Measurements from ENCODE around the gene ANKRD17.
"Not testable (repeated sequence)": the region's sequence is repeated elsewhere in the genome, so short reads cannot be mapped to it uniquely, and the experiment has no call there.

The ANKRD17 gene

DNA sequence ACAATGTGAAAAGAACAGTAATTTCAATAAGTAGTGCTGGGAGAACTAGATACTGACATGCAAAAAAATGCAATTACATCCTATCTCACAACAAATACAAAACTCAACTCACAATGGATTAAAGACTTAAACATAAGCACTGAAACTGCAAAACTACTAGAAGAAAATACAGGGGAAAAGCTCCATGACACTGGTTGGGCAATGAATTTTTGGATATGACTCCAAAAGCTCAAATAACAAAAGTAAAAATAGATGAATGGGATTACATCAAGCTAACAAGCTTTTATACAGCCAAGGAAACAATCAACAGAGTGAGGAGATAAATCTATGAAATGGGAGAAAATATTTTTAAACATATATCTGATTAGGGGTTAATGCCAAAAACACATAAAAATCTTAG, 53.1 kb downstream of the ANKRD17 start:
- no peak for DNase-seq (ENCODE audit: low read depth)

DNA sequence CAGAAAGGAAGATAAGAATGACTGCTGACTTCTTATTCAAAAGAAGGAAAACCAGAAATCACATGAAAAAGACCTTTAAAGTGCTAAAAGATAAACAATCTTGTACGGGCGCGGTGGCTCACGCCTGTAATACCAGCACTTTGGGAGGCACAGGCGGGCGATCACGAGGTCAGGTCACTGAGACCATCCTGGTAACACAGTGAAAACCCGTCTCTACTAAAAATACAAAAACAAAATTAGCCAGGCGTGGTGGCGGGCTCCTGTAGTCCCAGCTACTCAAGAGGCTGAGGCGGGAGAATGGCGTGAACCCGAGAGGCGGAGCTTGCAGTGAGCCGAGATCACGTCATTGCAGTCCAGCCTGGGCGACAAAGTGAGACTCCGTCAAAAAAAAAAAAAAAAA, 54.6 kb downstream of the ANKRD17 start:
- not testable (repeated sequence) for DNase-seq (ENCODE audit: low read depth)

DNA sequence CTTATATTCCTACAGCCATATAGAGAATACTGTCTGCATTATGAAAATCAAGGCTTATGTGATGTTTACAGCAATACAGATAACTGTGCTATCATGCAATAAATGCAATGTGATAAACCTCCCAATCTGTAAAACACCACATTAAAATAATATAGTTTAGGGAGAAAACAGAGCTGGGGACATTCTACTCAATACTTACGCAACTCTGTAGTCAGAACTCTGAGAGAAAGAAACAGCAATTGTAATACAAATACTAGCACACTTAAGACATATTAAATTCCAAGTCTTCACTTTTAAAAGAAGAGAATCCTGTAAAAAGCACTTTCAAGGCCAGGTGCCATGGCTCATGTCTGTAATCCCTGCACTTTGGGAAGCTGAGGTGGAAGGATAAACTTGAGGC, 61.4 kb downstream of the ANKRD17 start:
- DNase-seq (ENCODE audit: low read depth) = no peak

DNA sequence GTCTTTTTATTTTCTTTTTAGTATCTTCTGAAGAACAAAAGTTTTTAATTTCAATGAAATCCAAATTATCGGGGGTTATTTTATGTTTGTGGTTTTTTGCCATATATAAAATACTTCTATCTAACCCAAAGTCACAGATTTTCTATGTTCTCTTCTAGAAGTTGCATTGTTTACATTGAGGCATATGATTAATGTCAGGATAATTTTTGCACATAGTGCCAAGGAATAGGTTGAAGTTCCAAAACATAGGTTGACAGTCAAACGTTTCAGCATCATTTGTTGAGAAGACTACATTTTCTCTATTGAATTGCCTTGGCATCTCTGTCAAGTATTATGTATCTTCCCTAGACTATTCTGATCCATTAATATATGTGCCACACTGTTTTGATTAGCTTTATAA, 64.5 kb downstream of the ANKRD17 start:
- no peak for DNase-seq (ENCODE audit: low read depth)

DNA sequence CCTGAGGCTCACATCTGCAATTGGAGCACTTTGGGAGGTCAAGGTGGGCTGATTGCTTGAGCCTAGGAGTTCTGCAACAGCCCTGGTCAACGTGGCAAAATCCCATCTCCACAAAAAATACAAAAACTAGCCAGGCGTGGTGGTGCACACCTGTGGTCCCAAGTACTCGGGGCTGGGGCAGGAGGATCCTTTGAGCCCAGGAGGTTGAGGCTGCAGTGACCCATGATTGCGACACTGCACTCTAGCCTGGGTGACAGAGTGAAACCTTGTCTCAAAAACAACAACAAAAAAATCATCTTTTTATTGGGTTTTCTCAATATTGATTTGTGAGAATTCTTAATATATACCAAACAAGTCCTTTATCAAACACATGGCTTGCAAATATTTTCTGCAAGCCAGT, 64.9 kb downstream of the ANKRD17 start:
- no peak for DNase-seq (ENCODE audit: low read depth)

DNA sequence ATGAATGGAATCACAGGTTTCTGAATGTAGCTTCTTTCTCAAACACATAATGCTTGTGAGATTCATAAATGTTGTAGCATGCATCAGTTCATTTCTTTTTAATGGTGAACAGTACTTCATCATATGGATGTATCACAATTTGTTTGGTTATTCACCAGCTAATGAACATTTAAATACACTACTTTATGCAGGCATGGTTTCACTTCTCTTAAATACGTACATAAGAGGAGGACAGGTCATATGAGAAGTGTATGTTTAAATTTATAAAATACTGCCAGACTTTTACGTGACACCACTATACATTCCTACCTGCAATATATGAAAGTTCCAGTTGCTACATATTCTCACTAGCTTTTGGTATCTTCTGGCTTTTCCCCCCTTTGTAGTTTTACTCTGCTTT, 65.4 kb downstream of the ANKRD17 start:
- DNase-seq (ENCODE audit: low read depth) = no peak

DNA sequence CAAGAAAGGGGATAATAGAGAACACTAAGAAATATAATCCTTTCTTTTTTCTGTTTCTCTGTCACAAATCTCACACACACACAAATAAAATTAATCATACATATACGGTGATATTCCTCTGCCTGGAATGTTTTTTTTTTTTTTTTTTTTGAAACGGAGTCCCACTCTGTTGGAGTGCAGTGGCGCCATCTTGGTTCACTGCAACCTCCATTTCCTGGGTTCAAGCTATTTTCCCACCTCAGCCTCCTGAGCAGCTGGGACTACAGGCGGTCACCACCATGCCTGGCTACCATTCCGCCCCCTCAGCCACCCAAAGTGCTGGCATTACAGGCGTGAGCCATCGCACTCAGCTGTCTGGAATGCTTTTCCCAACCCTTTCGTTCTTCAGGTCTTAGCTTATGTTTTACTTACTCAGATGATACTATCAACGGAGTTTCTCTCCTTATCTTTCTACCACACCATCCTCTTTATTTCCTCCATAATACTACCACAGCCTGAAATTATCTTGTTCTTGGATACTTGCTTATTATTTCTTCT, 69.3 kb downstream of the ANKRD17 start:
- DNase-seq (ENCODE audit: low read depth) = no peak

DNA sequence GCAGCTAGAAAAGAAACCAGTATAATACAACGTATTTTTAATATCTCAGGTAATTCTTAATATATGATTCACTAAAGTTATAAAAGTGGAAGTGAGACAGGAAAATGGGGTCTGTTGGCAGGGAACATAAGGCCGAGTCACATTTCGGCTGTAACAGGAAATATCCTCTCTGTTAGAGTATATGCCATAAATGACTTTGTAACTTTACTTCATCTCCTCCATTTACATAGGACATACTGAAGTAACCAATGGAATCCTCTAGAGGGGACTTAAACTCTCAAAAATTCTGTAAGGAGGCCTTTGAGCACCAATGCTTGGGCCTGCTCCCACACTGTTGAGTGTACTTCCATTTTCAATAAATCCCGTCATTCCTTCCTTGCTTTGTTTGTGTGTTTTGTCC, 71.3 kb downstream of the ANKRD17 start:
- no peak for DNase-seq (ENCODE audit: low read depth)

DNA sequence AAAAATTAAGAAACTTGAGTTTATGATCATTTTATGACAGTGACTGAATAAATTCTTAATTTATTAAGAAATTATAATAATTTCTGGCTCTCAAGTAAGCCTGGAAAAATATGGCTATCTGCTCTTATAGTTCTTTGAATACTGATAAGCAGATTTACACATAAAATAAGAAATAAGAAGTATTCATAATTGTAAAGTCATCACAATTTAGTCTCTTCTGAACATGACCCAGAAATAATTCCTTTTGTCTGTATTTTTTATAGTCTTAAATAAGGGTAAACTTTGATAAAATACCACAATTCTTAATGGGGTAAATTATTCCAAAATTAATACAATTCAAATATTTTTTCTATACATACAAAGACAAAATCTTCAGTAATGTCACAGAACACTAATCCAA, 72.7 kb downstream of the ANKRD17 start:
- DNase-seq (ENCODE audit: low read depth) = no peak

DNA sequence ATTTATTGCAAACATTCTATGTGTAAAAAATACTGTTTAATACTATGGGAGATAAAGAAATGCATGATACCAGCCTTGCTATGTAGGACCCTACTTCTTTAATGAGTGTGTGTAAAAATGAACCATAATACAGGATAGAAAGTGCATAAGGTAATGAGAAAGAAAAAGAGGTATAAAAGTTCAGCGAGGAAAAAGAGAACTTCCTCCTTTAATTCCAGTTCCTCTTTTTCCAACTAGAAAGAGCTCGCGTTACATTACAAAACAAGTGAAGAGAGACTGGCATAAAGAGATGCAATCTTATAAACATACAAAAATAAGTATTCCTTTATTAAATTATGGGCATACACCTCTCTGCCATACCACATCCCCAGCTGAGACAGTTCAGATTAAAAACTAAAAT, 77.4 kb downstream of the ANKRD17 start:
- no peak for DNase-seq (ENCODE audit: low read depth)

DNA sequence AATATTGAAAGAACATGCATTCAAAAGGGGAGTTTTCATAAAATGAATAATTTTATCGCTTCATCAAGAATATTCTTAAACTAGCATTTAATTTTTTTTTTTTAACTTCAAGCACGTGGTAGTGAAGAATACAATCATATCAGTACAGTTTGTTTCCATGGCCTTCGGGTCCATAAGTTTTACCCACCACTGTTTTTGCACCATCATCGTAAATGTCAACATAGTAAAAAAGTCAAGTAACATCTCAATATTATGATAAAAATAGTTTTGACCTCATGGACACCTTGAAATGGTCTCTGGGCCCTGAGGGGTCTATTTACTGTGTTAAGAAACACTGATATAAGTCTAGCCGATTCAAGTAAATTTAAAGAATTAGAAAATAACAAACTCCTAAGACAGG, 80.2 kb downstream of the ANKRD17 start:
- DNase-seq (ENCODE audit: low read depth) = no peak

DNA sequence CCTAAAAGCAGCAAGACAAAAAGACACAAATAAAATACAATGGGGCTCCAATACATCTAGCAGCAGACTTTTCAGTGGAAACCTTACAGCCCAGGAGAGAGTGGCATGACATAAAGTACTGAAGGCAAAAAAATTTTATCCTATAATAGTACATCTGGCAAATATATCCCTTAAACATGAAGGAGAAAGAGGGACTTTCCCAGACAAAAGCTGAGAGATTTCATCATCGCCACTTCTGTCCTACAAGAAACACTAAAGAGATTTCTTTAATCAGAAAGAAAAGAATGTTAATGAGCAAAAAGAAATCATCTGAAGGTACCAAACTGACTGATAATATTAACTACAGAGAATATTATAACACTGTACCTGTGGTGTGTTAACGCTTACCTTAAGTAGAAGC, 86.4 kb downstream of the ANKRD17 start:
- DNase-seq (ENCODE audit: low read depth) = no peak

DNA sequence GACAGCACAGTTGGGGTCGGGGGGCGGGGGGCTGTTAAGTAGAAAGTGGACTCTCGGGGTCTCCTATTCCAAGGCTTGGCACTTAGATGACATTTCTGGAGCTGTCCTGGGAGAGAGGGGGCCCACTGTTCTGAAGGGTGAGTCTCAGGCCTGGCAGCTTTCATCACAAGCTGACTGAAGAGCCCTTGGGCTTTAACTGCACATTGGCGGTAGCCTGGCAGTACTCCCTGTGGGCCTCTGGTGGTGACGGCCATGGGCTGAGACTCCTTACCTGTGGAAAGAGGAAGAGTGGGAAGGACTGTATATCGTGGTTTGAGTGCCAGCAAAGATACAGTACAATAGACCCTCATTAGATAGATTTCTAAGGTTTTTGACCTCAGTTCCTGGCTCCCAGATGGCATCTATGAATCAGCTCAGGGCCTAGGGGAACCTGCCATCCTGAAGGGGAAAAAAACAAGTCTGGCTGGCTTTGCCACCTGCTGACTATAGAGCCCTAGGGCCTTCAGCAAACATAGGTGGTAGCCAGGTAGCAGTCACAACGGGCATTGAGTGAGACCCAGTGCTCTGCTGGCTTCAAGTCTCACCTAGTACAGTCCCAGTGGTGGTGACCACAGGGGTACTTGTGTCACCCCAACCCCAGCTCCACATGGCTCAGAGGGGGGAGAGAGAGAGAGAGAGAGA, 87.9 kb downstream of the ANKRD17 start:
- DNase-seq (ENCODE audit: low read depth) = no peak

DNA sequence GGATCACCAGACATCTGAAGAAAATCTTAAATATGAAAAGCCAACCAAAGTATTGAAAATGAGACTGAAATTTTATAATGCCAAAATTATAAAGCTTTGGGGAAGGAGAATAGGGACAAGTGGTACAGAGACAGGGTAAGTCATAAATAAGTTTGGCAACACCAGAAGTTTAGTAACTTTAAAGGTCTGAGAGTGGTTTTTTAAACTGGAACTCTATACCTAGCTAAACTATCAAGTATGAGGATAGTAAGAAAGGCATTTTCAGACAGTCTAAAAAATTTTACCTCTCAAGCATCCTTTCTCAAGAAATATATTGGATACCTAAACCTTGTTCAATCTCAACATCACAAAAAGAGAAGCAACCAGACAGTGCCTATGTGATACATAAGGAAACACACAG, 92.4 kb downstream of the ANKRD17 start:
- DNase-seq (ENCODE audit: low read depth) = no peak

DNA sequence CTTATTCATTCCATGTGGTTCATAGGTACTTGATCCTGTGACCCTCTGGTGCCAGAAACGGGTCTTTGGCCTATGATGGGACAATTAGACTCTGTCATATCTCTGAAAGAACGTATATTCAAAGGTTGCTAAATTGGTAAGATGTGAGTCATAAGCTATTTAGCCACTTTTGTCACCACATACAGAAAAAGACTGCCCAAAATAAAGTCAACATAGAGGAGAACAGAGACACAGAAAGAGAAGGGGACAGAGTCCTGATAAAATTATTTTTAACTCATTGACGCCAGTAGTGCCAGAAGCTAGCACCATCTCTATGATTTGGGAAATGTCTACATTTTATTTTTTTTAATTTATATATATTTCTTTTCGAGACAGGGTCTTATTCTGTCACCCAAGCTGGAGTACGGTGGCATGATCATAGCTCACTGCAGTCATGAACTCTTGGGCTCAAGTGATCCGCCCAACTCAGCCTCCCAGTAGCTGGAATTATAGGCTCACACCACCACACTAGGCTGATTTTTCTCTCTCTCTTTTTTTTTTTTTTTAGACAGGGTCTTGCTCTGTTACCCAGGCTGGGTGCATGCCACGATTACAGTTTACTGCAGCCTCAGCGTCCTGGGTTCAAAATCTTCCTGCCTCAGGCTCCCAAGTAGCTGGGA, 96.9 kb downstream of the ANKRD17 start:
- DNase-seq (ENCODE audit: low read depth) = no peak

DNA sequence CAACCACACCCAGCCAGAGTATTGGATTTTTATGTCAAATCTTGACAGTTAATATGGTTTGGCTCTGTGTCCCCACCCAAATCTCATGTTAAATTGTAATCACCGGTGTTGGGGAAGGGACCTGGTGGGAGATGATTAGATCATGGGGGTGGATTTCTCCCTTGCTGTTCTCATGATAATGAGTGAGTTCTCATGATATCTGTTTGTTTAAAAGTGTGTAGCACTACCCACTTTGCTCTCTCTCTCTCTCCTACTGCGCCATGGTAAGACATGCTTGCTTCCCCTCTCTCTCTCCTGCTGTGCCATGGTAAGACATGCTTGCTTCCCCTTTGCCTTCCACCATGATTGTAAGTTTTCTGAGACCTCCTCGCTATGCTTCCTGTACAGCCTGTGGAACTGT, 102.2 kb downstream of the ANKRD17 start:
- DNase-seq (ENCODE audit: low read depth) = no peak

DNA sequence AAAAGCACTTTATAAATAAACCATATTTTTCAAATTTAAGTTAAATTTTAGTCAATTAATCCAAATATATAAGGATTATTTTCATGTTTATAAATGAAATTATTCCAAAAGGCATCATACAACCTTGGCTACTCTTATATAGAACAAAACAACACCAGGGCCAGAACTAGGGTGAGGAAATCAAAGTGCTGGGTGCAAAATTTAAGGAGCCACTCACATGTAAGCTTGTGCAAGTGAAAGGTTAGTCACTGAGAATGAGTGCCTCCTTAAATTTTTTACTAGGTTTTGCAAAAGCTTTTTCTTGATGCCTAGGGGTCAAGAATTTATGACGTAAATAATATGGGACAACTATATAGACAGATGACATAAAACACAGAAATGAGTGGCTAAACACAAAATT, 105.7 kb downstream of the ANKRD17 start:
- no peak for DNase-seq (ENCODE audit: low read depth)

DNA sequence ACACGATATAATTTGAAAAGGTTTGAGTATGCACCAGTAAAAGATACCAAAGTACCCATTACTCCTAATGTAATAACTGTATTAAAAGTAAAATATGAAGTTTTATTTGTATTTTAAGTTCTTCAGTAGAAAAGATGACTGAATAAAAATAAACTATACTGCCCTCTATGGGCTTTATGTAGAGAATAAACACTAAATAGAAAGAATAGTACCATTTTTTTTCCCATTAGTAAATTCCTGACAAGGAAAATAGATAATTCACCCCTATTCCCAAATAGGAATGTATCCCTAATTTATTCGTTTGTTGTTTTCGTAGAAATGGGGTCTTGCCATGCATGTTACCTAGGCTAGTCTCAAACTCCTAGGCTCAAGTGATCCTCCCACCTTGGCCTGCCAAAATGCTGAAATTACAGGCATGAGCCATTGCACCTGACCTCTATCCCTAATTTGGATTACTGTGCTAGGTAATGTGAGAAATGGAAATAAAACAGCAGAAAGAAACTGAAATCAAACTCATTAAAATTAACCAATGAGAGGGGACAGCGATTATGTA, 115.5 kb downstream of the ANKRD17 start:
- no peak for DNase-seq (ENCODE audit: low read depth)

DNA sequence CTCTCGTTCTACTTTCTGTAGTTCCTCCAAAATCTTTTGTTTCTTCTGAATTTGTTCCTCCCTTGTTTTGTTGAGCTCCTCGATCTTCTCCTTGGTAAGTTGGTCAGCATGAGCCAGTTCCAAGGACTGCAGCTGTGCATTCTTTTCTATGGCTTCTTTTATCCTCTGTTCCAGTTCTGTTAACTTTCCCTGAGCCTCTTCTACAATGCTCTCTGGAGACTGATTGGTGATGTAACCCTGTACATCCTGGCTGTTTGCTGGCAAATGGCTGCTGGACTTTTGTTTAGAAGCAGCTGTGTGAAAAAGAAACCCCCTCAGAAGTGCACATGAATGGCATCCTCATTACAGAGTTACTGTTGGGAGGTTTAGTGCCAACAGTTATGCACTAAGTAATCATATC, 118.6 kb downstream of the ANKRD17 start:
- DNase-seq (ENCODE audit: low read depth) = no peak

DNA sequence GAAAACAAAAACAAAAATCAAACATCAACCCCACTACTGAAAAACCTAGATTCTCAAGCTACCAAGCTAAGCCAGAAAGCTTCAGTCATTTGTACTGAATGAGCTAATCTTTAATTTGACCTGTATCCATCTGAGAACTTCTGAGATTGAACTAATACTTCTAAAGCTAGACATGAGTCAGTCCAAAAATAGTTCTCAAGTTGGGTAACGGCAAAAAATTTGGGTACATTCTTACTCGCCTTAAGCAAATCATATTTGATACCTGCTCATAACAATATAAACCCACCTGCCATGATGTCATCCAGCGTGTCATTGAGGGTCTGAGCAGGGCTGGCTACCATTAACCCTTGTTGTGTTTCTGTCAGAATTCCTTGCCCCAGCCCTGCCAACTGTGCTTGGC, 119.4 kb downstream of the ANKRD17 start:
- no peak for DNase-seq (ENCODE audit: low read depth)

DNA sequence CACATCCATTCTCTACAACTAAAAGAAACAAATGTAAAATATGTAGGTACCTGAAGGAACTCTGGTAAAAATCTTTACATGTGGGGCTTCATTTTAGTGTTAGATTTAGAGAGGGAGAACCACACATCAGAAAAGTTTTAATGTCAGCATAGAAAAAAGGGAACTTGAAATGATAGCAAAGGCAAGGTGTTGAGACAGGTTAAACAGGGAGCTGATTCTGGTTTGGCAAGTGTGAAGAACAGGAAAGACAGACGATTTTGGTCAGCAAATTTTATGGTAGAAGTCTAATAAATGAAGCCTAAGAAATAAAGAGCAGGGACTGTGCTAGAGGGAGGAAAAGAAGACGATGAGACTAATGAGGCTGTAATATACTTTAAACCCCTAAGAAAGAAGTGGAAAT, 121.5 kb downstream of the ANKRD17 start:
- DNase-seq (ENCODE audit: low read depth) = no peak

DNA sequence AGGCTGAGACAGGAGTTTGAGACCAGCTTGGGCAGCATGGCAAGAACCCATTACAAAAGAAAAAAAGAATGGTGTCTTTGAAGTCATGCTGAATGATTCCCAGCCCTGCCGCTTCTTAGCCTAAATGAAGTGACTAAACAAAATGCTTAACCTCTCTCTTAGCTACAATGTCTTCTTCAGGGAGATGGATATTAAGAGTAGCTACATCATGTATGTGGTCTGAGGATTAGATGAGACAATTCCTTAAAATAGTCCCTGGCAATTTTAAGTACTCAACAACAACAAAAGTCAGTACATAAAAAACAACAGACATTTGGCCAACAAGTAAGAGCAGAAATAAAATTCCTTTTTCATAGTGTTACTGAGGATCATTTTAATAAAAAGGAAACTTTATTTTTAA, 124.8 kb downstream of the ANKRD17 start:
- DNase-seq (ENCODE audit: low read depth) = no peak

DNA sequence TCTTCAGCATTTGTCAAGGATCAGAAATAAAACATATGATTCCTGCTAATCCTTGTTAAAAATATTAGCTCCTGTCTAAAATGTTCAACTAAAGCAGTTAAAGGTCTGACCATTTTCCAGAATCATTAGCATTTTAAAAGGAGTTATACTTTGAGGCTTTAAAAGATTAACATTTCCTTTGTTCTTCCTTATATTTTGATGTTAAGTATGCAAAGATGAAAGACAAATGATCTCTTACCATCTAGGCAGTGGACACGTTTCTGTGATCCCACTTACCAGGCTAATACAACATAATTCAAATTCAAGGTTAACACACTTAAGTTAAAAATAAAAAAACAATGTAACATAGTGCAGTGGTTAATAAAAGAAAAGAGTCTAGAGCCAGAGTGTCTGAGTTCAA, 127.3 kb downstream of the ANKRD17 start:
- no peak for DNase-seq (ENCODE audit: low read depth)

DNA sequence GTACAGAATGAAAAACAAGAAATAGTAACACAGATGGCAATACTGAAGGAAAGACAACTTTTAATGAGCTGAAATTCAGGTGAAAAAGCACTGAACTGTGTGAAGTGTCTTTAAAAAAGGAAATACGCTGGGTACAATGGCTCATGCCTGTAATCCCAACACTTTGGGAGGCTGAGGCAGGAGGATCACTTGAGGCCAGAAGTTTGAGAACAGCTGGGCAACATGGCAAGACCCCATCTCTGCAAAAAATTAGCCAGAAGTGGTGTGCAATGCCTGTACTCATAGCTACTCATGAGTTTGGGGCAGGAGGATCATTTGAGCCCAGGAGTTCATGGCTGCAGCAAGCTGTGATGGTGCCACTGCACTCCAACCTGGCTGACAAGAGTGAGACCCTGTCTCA, 129.3 kb downstream of the ANKRD17 start:
- DNase-seq (ENCODE audit: low read depth) = no peak

Data from GM04503 (cell line).